ENCODE results near the gene MAGI1. TPM values are rescaled to one million over a fixed set of nuclear protein-coding genes. Genes with fewer than 3 reads are reported as not detected.

MAGI1 gene
- total RNA-seq, 4 donors from 2014 or later = 17.2 to 40.8 (median 28.1) TPM

DNA sequence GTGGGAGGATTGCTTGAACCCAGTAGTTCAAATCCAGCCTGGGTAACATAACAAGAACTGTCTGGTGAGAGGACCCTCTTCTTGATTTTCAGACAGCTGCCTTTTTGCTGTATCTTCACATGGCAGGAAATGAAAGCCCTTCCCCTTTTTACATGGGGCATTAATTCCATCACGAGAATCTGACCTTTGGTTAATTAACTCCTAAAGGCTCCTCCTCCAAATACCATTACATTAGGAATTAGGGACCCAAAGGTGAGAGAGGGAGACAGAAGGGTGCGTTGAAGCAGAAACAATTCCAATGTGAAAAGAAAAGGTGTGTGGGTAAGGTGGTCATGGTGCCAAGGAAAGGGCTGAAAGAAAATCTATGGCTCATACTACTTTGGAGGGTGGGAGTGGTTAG, 536.2 kb downstream of the MAGI1 start:
- H3K4me1 ChIP-seq = peaks cover 0 to 4% (median 0%) of the 10 kb centered on the region in 3 donors
- H3K36me3 ChIP-seq = no peaks in the 10 kb centered on the region
- WGBS, 2 donors (ENCODE audit: low coverage in 1 of 2) = 86 to 100% methylated on average over 1 to 2 of the region's 2 CpGs
- H3K27me3 ChIP-seq = no peaks in the 10 kb centered on the region
- no peak overlapping the region for H3K4me3 ChIP-seq
- H3K9me3 ChIP-seq = no peaks in the 10 kb centered on the region
- TF ChIP-seq, protein P1, sequence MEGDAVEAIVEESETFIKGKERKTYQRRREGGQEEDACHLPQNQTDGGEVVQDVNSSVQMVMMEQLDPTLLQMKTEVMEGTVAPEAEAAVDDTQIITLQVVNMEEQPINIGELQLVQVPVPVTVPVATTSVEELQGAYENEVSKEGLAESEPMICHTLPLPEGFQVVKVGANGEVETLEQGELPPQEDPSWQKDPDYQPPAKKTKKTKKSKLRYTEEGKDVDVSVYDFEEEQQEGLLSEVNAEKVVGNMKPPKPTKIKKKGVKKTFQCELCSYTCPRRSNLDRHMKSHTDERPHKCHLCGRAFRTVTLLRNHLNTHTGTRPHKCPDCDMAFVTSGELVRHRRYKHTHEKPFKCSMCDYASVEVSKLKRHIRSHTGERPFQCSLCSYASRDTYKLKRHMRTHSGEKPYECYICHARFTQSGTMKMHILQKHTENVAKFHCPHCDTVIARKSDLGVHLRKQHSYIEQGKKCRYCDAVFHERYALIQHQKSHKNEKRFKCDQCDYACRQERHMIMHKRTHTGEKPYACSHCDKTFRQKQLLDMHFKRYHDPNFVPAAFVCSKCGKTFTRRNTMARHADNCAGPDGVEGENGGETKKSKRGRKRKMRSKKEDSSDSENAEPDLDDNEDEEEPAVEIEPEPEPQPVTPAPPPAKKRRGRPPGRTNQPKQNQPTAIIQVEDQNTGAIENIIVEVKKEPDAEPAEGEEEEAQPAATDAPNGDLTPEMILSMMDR (IDR thresholded peaks at IDR 0.05) = no peak
- TF ChIP-seq POLR2A (IDR thresholded peaks at IDR 0.05) = no peak
- TF ChIP-seq POLR2AphosphoS5 (IDR thresholded peaks at IDR 0.05) = no peak
- TF ChIP-seq EP300 (IDR thresholded peaks at IDR 0.05) = no peak
- no peak overlapping the region for H3K27ac ChIP-seq
- no peak for ATAC-seq

DNA sequence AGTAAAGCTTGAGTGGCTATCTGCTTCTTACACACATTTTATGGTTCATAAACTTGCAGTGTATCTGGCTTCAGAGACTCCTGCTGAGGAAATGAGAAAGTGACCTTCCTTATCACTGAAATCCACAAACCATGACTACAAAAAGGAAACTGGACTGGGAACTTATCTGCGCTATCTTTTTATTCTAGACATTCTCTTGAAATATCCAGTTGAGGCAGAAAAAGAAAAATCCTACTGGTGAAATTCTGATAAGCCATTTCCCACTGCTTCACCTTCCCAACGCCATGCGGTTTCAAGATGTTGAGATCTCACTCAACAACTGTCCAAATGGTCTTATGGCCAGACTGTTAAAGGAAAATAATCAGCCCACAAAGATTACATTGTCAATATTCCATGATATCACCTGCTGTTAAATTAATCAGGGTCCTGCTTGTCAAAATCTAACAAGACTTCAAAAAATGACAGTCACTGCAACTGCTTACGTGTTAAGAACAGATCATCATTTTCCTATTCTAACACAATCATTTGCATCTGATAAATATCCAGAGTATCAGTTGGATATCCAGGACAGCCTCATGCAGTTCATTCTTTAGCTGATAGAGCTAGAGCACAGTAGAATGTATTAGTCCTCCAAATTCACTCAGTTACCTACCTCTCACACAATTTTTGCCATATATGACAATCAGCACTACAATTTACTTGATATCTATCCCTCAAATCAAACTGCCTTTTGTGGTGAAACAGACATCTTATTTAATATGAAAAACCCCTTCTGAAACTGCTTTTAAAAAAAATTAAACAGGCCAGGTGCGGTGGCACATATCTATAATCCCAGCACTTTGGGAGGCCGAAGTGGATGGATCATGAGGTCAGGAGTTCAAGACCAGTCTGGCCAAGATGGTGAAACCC, 538.1 kb downstream of the MAGI1 start:
- TF ChIP-seq POLR2AphosphoS5 (IDR thresholded peaks at IDR 0.05) (no peak), POLR2A (IDR thresholded peaks at IDR 0.05) (no peak), EP300 (IDR thresholded peaks at IDR 0.05) (no peak)
- TF ChIP-seq, protein P1 (IDR thresholded peaks at IDR 0.05) = no peak
- Histone ChIP-seq H3K4me3 (no peak overlapping the region), H3K4me1 (peaks cover 0 to 10% (median 0%) of the 10 kb centered on the region in 3 donors), H3K27me3 (no peaks in the 10 kb centered on the region), H3K9me3 (no peaks in the 10 kb centered on the region), H3K36me3 (no peaks in the 10 kb centered on the region), H3K27ac (no peak overlapping the region)
- ATAC-seq = no peak
- WGBS, 2 donors (ENCODE audit: low coverage in 1 of 2) = 88 to 95% methylated on average over 5 to 6 of the region's 6 CpGs

DNA sequence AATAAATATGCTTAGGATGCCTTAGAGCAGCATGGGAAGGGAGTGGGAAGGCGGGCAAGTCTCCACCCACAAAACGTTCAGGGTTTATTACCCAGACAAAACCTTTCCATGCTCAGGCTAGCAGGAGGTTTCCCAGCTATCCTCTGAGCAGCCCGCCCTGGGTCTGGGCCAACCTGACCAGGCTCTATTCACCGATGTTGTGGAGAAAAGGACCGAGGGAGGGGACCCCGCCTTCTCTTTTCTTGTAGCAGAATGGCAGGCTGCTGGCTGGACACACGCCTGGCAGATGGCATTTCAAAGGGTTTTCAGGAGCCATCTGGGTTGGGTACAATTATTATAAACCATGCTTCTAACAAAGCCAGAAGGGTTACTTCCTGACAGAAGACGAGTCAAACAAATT, 540.9 kb downstream of the MAGI1 start:
- ATAC-seq = no peak
- no peaks in the 10 kb centered on the region for H3K36me3 ChIP-seq
- H3K27ac ChIP-seq = no peak overlapping the region
- 60 to 86% methylated on average over 1 to 8 of the region's 8 CpGs for WGBS, 2 donors (ENCODE audit: low coverage in 1 of 2)
- H3K4me1 ChIP-seq = peaks cover 0 to 17% (median 0%) of the 10 kb centered on the region in 3 donors
- TF ChIP-seq POLR2AphosphoS5 (IDR thresholded peaks at IDR 0.05) (no peak), EP300 (IDR thresholded peaks at IDR 0.05) (no peak), POLR2A (IDR thresholded peaks at IDR 0.05) (no peak)
- TF ChIP-seq, protein P1 (IDR thresholded peaks at IDR 0.05) = no peak
- no peak overlapping the region for H3K4me3 ChIP-seq
- no peaks in the 10 kb centered on the region for H3K9me3 ChIP-seq
- H3K27me3 ChIP-seq = no peaks in the 10 kb centered on the region

DNA sequence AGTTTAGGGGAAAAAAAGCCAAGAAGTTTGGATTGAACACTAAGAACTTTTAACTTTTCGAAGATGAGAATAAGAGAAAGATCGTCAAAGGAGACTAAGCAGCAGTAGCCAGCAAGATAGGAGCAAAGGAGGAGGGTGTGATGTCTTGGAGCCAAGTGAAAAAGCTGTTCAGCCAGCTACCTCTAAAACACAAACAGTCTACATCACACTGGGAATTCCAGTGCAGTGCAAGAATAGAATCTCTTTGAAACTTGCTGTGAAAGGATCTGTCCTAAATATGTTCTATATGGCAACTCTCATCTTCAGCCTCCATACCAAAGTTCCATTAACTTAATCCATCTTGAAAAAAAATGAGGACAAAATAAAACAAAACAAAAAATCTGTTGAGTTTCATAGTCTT, 541.5 kb downstream of the MAGI1 start:
- no peak for ATAC-seq
- 57 to 61% methylated on average over 2 of the region's 2 CpGs for WGBS, 2 donors (ENCODE audit: low coverage in 1 of 2)

More for the DNA sequence above, 541.5 kb downstream of the MAGI1 start:
- no peaks in the 10 kb centered on the region for H3K27me3 ChIP-seq
- H3K4me1 ChIP-seq = peaks cover 0 to 17% (median 0%) of the 10 kb centered on the region in 3 donors
- H3K4me3 ChIP-seq = no peak overlapping the region
- H3K27ac ChIP-seq = no peak overlapping the region
- TF ChIP-seq POLR2A (IDR thresholded peaks at IDR 0.05) (no peak), POLR2AphosphoS5 (IDR thresholded peaks at IDR 0.05) (no peak), EP300 (IDR thresholded peaks at IDR 0.05) (no peak)
- TF ChIP-seq, protein P1 (IDR thresholded peaks at IDR 0.05) = no peak
- H3K36me3 ChIP-seq = no peaks in the 10 kb centered on the region
- no peaks in the 10 kb centered on the region for H3K9me3 ChIP-seq
